ENCODE data around the gene SRF.

Gene SRF

GRCh38 chr6:43174263-43175112 lies 3.4 kb downstream of the SRF start:
- WGBS (ENCODE audit: insufficient coverage, insufficient read length): no CpG with 5 or more reads among the region's 32 CpGs
- Histone ChIP-seq H3K27ac (ENCODE audit: low read length) (no peak overlapping the region), H3K4me3 (ENCODE audit: low read length) (peak overlapping the region; percentile 32; the same call in 1 of the 2 replicates), H3K9me3 (ENCODE audit: control insufficient read depth, insufficient read depth, low read length) (no peaks in the 10 kb centered on the region), H3K36me3 (ENCODE audit: control insufficient read depth, insufficient read depth, low read length) (peaks cover 27% of the 10 kb centered on the region), H3K27me3 (ENCODE audit: control insufficient read depth, insufficient read depth, low read length) (no peaks in the 10 kb centered on the region), H3K4me1 (ENCODE audit: control insufficient read depth, insufficient read depth, low read length) (peaks cover 4% of the 10 kb centered on the region)
- DNase-seq (ENCODE audit: low read depth, low spot score): peak; percentile 88

- H3K4me1 ChIP-seq (ENCODE audit: control insufficient read depth, insufficient read depth, low read length): peaks cover 6% of the 10 kb centered on the region
- DNase-seq (ENCODE audit: low read depth, low spot score): no peak
- no CpG with 5 or more reads among the region's 11 CpGs for WGBS (ENCODE audit: insufficient coverage, insufficient read length)
- H3K4me3 ChIP-seq (ENCODE audit: low read length): no peak overlapping the region
- peaks cover 29% of the 10 kb centered on the region for H3K36me3 ChIP-seq (ENCODE audit: control insufficient read depth, insufficient read depth, low read length)
- no peaks in the 10 kb centered on the region for H3K27me3 ChIP-seq (ENCODE audit: control insufficient read depth, insufficient read depth, low read length)
- no peaks in the 10 kb centered on the region for H3K9me3 ChIP-seq (ENCODE audit: control insufficient read depth, insufficient read depth, low read length)
- no peak overlapping the region for H3K27ac ChIP-seq (ENCODE audit: low read length)
Measured at GRCh38 chr6:43175676-43176422, 4.8 kb downstream of the SRF start.

GRCh38 chr6:43176423-43176786 lies 5.3 kb downstream of the SRF start:
- peaks cover 8% of the 10 kb centered on the region for H3K4me1 ChIP-seq (ENCODE audit: control insufficient read depth, insufficient read depth, low read length)
- no peak for DNase-seq (ENCODE audit: low read depth, low spot score)
- no CpG with 5 or more reads among the region's 6 CpGs for whole genome bisulfite sequencing (ENCODE audit: insufficient coverage, insufficient read length)
- no peaks in the 10 kb centered on the region for H3K9me3 ChIP-seq (ENCODE audit: control insufficient read depth, insufficient read depth, low read length)
- H3K36me3 ChIP-seq (ENCODE audit: control insufficient read depth, insufficient read depth, low read length): peaks cover 29% of the 10 kb centered on the region
- no peak overlapping the region for H3K27ac ChIP-seq (ENCODE audit: low read length)
- no peak overlapping the region for H3K4me3 ChIP-seq (ENCODE audit: low read length)
- H3K27me3 ChIP-seq (ENCODE audit: control insufficient read depth, insufficient read depth, low read length): no peaks in the 10 kb centered on the region

- H3K4me1 ChIP-seq (ENCODE audit: control insufficient read depth, insufficient read depth, low read length): peaks cover 8% of the 10 kb centered on the region
- no CpG with 5 or more reads among the region's 12 CpGs for WGBS (ENCODE audit: insufficient coverage, insufficient read length)
- no peak overlapping the region for H3K27ac ChIP-seq (ENCODE audit: low read length)
- no peak for DNase-seq (ENCODE audit: low read depth, low spot score)
- H3K36me3 ChIP-seq (ENCODE audit: control insufficient read depth, insufficient read depth, low read length): peaks cover 29% of the 10 kb centered on the region
- H3K4me3 ChIP-seq (ENCODE audit: low read length): no peak overlapping the region
- H3K27me3 ChIP-seq (ENCODE audit: control insufficient read depth, insufficient read depth, low read length): no peaks in the 10 kb centered on the region
- no peaks in the 10 kb centered on the region for H3K9me3 ChIP-seq (ENCODE audit: control insufficient read depth, insufficient read depth, low read length)
Measured at GRCh38 chr6:43178150-43178549, 7.1 kb downstream of the SRF start.

GRCh38 chr6:43178951-43179830 lies 8.1 kb downstream of the SRF start:
- WGBS (ENCODE audit: insufficient coverage, insufficient read length): no CpG with 5 or more reads among the region's 20 CpGs
- H3K27me3 ChIP-seq (ENCODE audit: control insufficient read depth, insufficient read depth, low read length): no peaks in the 10 kb centered on the region
- H3K9me3 ChIP-seq (ENCODE audit: control insufficient read depth, insufficient read depth, low read length): no peaks in the 10 kb centered on the region
- H3K27ac ChIP-seq (ENCODE audit: low read length): no peak overlapping the region
- no peak for DNase-seq (ENCODE audit: low read depth, low spot score)
- H3K36me3 ChIP-seq (ENCODE audit: control insufficient read depth, insufficient read depth, low read length): peaks cover 29% of the 10 kb centered on the region
- H3K4me3 ChIP-seq (ENCODE audit: low read length): no peak overlapping the region
- peaks cover 4% of the 10 kb centered on the region; the same call in 1 of the 2 replicates for H3K4me1 ChIP-seq (ENCODE audit: control insufficient read depth, insufficient read depth, low read length)

GRCh38 chr6:43180058-43180457 lies 9.0 kb downstream of the SRF start:
- H3K4me3 ChIP-seq (ENCODE audit: low read length): no peak overlapping the region
- H3K27ac ChIP-seq (ENCODE audit: low read length): no peak overlapping the region
- no CpG with 5 or more reads among the region's 7 CpGs for WGBS (ENCODE audit: insufficient coverage, insufficient read length)
- peaks cover 4% of the 10 kb centered on the region; the same call in 1 of the 2 replicates for H3K4me1 ChIP-seq (ENCODE audit: control insufficient read depth, insufficient read depth, low read length)
- no peak for DNase-seq (ENCODE audit: low read depth, low spot score)
- H3K27me3 ChIP-seq (ENCODE audit: control insufficient read depth, insufficient read depth, low read length): no peaks in the 10 kb centered on the region
- H3K36me3 ChIP-seq (ENCODE audit: control insufficient read depth, insufficient read depth, low read length): peaks cover 31% of the 10 kb centered on the region
- no peaks in the 10 kb centered on the region for H3K9me3 ChIP-seq (ENCODE audit: control insufficient read depth, insufficient read depth, low read length)

- H3K4me1 ChIP-seq (ENCODE audit: control insufficient read depth, insufficient read depth, low read length): peaks cover 4% of the 10 kb centered on the region; the same call in 1 of the 2 replicates
- no peaks in the 10 kb centered on the region for H3K27me3 ChIP-seq (ENCODE audit: control insufficient read depth, insufficient read depth, low read length)
- WGBS (ENCODE audit: insufficient coverage, insufficient read length): no CpG with 5 or more reads among the region's 5 CpGs
- DNase-seq (ENCODE audit: low read depth, low spot score): no peak
- H3K4me3 ChIP-seq (ENCODE audit: low read length): no peak overlapping the region
- no peaks in the 10 kb centered on the region for H3K9me3 ChIP-seq (ENCODE audit: control insufficient read depth, insufficient read depth, low read length)
- peaks cover 25% of the 10 kb centered on the region for H3K36me3 ChIP-seq (ENCODE audit: control insufficient read depth, insufficient read depth, low read length)
- no peak overlapping the region for H3K27ac ChIP-seq (ENCODE audit: low read length)
Measured at GRCh38 chr6:43180985-43181384, 9.9 kb downstream of the SRF start.

GRCh38 chr6:43181621-43181941 lies 10.5 kb downstream of the SRF start:
- Histone ChIP-seq H3K4me3 (ENCODE audit: low read length) (peak overlapping the region; percentile 63), H3K4me1 (ENCODE audit: control insufficient read depth, insufficient read depth, low read length) (peaks cover 4% of the 10 kb centered on the region; the same call in 1 of the 2 replicates), H3K9me3 (ENCODE audit: control insufficient read depth, insufficient read depth, low read length) (no peaks in the 10 kb centered on the region), H3K27ac (ENCODE audit: low read length) (no peak overlapping the region), H3K36me3 (ENCODE audit: control insufficient read depth, insufficient read depth, low read length) (peaks cover 19% of the 10 kb centered on the region), H3K27me3 (ENCODE audit: control insufficient read depth, insufficient read depth, low read length) (no peaks in the 10 kb centered on the region)
- no peak for DNase-seq (ENCODE audit: low read depth, low spot score)
- WGBS (ENCODE audit: insufficient coverage, insufficient read length): no CpG with 5 or more reads among the region's 9 CpGs

GRCh38 chr6:43181942-43182860 lies 11.1 kb downstream of the SRF start, which contains the start of gene CUL9:
Gene CUL9, plus strand, starts transcription at chr6:43182196. Its CDS starts 2,115 bp downstream, at chr6:43184311.
- peak; percentile 31 for DNase-seq (ENCODE audit: low read depth, low spot score)
- Histone ChIP-seq H3K9me3 (ENCODE audit: control insufficient read depth, insufficient read depth, low read length) (no peaks in the 10 kb centered on the region), H3K27me3 (ENCODE audit: control insufficient read depth, insufficient read depth, low read length) (no peaks in the 10 kb centered on the region), H3K4me1 (ENCODE audit: control insufficient read depth, insufficient read depth, low read length) (peaks cover 4% of the 10 kb centered on the region; the same call in 1 of the 2 replicates), H3K36me3 (ENCODE audit: control insufficient read depth, insufficient read depth, low read length) (peaks cover 19% of the 10 kb centered on the region), H3K4me3 (ENCODE audit: low read length) (peak within 1 kb of the TSS; percentile 63), H3K27ac (ENCODE audit: low read length) (no peak within 1 kb of the TSS)
- WGBS (ENCODE audit: insufficient coverage, insufficient read length): no CpG with 5 or more reads among the region's 51 CpGs
